Right lobe of liver (tissue), 6 donors: Measurements from ENCODE around the gene MIA. TPM values are rescaled to one million over a fixed set of nuclear protein-coding genes. Genes with fewer than 3 reads are reported as not detected.
A peak's percentile ranks its signal among the peaks of the same experiment; 100 is the strongest.

Experiments used
- ATAC-seq, 4 donors: fragments of 200-7000 bp; cut with Tn5 transposase; one replicate each; pipeline ENCODE4 v1.9.1; 2020; ENCODE audit warnings: mild to moderate bottlenecking in 4 of 4, moderate library complexity in 4 of 4
- DNase-seq, 3 donors: peaks; one replicate each; pipeline ENCODE4 v3.0.0-alpha.2; 2020
- H3K27ac ChIP-seq, 3 donors: fragments of 200-600 bp; one replicate each; pipeline ENCODE4 v1.8.0; 2022
- H3K27me3 ChIP-seq, 2 donors: fragments of 200-600 bp; one replicate each; pipeline ENCODE4 v1.8.0; 2022
- H3K36me3 ChIP-seq, 4 donors: fragments of 200-600 bp; sonication (generic) in 1 of 4; one replicate each; pipeline versions ENCODE4 v1.5.1 to v1.8.0; 2017 to 2022; ENCODE audit warnings: control low read depth in 1 of 4
- H3K4me1 ChIP-seq, 4 donors: fragments of 200-600 bp; sonication (generic) in 1 of 4; one replicate each; pipeline versions ENCODE4 v1.5.1 to v1.8.0; 2017 to 2022; ENCODE audit warnings: control low read depth in 1 of 4
- H3K4me3 ChIP-seq, 3 donors: fragments of 200-600 bp; one replicate each; pipeline ENCODE4 v1.8.0; 2022
- H3K9me3 ChIP-seq, 4 donors: fragments of 200-600 bp; sonication (generic) in 1 of 4; one replicate each; pipeline versions ENCODE4 v1.5.1 to v1.8.0; 2017 to 2022; ENCODE audit warnings: control low read depth in 1 of 4
- POLR2A ChIP-seq: fragments of 450-650 bp; IDR thresholded peaks from one replicate; pipeline ENCODE4 v1.6.1; 2017; ENCODE audit warnings: antibody characterized with exemption, mild to moderate bottlenecking
- WGBS: methylation state at CpG from one replicate; pipeline ENCODE4 v1.1.6; 2018; ENCODE audit warnings: low coverage, low lambda C conversion rate; ENCODE audit not compliant: insufficient coverage; ENCODE audit errors: missing lambda C conversion rate; 5-methylcytosine and 5-hydroxymethylcytosine counted together
- intact Hi-C, 2 donors: fragments of 100-400 bp; cut with DNase I; formaldehyde crosslinking; loops; one replicate each; pipeline versions ENCODE4 v1.11.2 to v1.14.1; 2022
- total RNA-seq, 6 experiments: library from RNA; depleted of rRNA in 2 of 6; stranded (reverse); fragments of >200 nt in 2 of 6; fragmentation: NEBNext Ultra II Directional in 3 of 6; extraction: Animal tissue kit (Norgen Biotek cat#: 25700) in 3 of 6; gene quantifications; one replicate each; pipeline versions ENCODE4 v1.1.0 to v1.2.4, GENCODE V29; 2016 to 2023
- TF ChIP-seq, protein P1 (sequence below), 4 donors: fragments of 200-600 bp in 3 of 4; fragments of 450-650 bp in 1 of 4; IDR thresholded peaks; one replicate each; pipeline versions ENCODE4 v1.5.1 to v1.8.0; 2016 to 2022; ENCODE audit warnings: antibody characterized with exemption in 4 of 4, mild to moderate bottlenecking in 2 of 4
- donor health status: DM: no; HTN: yes; CAD: no.
- donor health status: DM: no; HTN: no; CAD: no.
- donor health status: DM: no; HTN: no; CAD: no.
- donor health status: DM: no; HTN: yes; CAD: no.
- donor health status: DM: no; HTN: yes; CAD: no.

MIA gene
- total RNA-seq, 6 experiments from 2014 or later, result 0.86 to 1.9 (median 1.1) TPM; not detected in 3

DNA sequence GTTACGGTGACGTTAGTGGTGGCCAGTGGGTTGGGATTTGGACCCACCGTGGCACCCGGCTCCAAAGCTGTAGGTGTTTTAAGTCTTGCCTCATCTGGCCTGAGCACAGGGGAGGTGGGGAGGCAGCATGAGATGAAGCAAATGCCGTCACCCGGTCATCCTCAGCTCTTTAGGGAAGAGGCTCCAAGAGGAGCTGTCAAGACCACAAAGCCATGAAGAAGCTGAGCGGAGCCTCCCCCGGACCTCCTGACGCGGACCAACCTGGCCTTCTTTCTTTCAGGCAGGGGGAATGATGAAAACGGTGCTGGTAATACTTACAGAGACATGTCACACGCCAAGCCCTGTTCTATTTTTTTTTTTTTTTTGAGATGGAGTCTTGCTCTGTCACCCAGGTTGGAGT is 32.4 kb upstream of the MIA start:
- no peak for TF ChIP-seq POLR2A
- TF ChIP-seq, protein P1, sequence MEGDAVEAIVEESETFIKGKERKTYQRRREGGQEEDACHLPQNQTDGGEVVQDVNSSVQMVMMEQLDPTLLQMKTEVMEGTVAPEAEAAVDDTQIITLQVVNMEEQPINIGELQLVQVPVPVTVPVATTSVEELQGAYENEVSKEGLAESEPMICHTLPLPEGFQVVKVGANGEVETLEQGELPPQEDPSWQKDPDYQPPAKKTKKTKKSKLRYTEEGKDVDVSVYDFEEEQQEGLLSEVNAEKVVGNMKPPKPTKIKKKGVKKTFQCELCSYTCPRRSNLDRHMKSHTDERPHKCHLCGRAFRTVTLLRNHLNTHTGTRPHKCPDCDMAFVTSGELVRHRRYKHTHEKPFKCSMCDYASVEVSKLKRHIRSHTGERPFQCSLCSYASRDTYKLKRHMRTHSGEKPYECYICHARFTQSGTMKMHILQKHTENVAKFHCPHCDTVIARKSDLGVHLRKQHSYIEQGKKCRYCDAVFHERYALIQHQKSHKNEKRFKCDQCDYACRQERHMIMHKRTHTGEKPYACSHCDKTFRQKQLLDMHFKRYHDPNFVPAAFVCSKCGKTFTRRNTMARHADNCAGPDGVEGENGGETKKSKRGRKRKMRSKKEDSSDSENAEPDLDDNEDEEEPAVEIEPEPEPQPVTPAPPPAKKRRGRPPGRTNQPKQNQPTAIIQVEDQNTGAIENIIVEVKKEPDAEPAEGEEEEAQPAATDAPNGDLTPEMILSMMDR (IDR thresholded peaks at IDR 0.05), result no peak
- ATAC-seq (no peak), DNase-seq (no peak)
- intact Hi-C loops, result no loop called here
- no peaks in the 10 kb centered on the region for H3K27me3 ChIP-seq
- peaks cover 0 to 13% (median 0%) of the 10 kb centered on the region in 4 donors for H3K36me3 ChIP-seq
- peaks cover 0 to 7% (median 0%) of the 10 kb centered on the region in 4 donors for H3K4me1 ChIP-seq
- H3K27ac ChIP-seq, result no peak overlapping the region
- no peaks in the 10 kb centered on the region for H3K9me3 ChIP-seq
- no peak overlapping the region for H3K4me3 ChIP-seq
- 80% methylated on average over 1 of the region's 12 CpGs for WGBS

DNA sequence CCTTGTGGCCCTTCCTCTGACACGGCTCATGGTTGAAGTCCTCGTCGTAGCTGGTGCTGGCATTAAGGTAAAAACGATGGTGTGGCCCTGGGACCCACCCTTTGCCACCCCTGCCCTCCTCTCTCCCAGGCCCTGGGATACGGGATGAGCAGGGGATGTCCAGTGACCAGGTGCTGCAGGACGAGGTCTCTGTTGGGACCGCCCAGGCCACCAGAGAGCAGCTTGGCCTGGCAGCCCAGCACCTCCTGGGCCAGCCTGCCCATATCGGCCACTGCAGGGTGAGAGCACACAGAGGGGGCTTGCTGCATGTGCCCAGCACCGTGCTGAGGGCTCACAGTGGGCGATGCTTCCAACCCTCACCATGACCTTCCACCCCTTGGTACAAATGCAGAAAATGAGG is 31.4 kb upstream of the MIA start:
- intact Hi-C loops, result no loop called here
- no peak for TF ChIP-seq POLR2A
- TF ChIP-seq, protein P1 (IDR thresholded peaks at IDR 0.05), result no peak
- Histone ChIP-seq H3K36me3 (peaks cover 0 to 8% (median 0%) of the 10 kb centered on the region in 4 donors), H3K27me3 (no peaks in the 10 kb centered on the region), H3K27ac (no peak overlapping the region), H3K4me1 (peaks cover 0 to 12% (median 0%) of the 10 kb centered on the region in 4 donors), H3K9me3 (no peaks in the 10 kb centered on the region), H3K4me3 (no peak overlapping the region)
- ATAC-seq, result no peak
- 83% methylated on average over 1 of the region's 10 CpGs for WGBS
- no peak for DNase-seq

- intact Hi-C loops, result no loop called here
- H3K27ac ChIP-seq, result no peak overlapping the region
- no peak overlapping the region for H3K4me3 ChIP-seq
- DNase-seq (no peak), ATAC-seq (peak; percentile 14 to 35 (median 19))
- H3K9me3 ChIP-seq, result no peaks in the 10 kb centered on the region
- H3K4me1 ChIP-seq, result peaks cover 0 to 20% (median 4%) of the 10 kb centered on the region in 4 donors
- WGBS, result 100% methylated on average over 1 of the region's 17 CpGs
- H3K36me3 ChIP-seq, result no peaks in the 10 kb centered on the region
- H3K27me3 ChIP-seq, result no peaks in the 10 kb centered on the region
- TF ChIP-seq, protein P1 (IDR thresholded peaks at IDR 0.05), result peak in 2 of 4 donors; percentile 18 to 19
- TF ChIP-seq POLR2A, result no peak
These were observed 30.5 kb upstream of the MIA start for GRCh38 chr19:40744554-40745401.

DNA sequence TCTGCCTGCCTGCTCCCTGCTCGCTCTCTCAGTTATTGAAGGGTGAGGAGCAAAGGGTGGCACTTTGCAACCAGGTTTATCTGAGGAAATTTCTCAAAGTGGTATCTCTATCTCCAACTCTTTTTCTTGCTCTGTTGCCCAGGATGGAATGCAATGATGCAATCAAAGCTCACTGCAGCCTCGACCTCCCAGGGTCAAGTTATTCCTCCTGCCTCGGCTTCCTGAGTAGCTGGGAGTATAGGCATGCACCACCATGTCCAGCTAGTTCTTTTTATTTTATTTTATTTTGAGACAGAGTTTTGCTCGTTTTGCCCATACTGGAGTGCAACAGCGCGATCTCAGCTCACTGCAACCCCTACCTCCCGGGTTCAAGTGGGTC is 29.9 kb upstream of the MIA start:
- no peaks in the 10 kb centered on the region for H3K36me3 ChIP-seq
- H3K4me3 ChIP-seq, result no peak overlapping the region
- H3K27ac ChIP-seq, result no peak overlapping the region
- DNase-seq (no peak), ATAC-seq (no peak)
- intact Hi-C loops, result no loop called here
- no peak for TF ChIP-seq POLR2A
- TF ChIP-seq, protein P1 (IDR thresholded peaks at IDR 0.05), result no peak
- H3K4me1 ChIP-seq, result peaks cover 0 to 21% (median 4%) of the 10 kb centered on the region in 4 donors
- no peaks in the 10 kb centered on the region for H3K9me3 ChIP-seq
- 65% methylated on average over 5 of the region's 7 CpGs for WGBS
- no peaks in the 10 kb centered on the region for H3K27me3 ChIP-seq
